AG04450 (cell line): Measurements from ENCODE around the gene OOSP2. TPM values are rescaled to one million over a fixed set of nuclear protein-coding genes. Genes with fewer than 3 reads are reported as not detected.

Experiments used
- CTCF ChIA-PET: fragments of 300-600, 350-600 bp; formaldehyde crosslinking; extraction: SDS; loops from one replicate; lab custom pipeline; 2022; ENCODE audit warnings: antibody characterized with exemption, inconsistent platforms; lab: Charles Lee
- POLR2A ChIA-PET: fragments of 350-600 bp; formaldehyde crosslinking; extraction: SDS; loops from one replicate; lab custom pipeline; 2021; ENCODE audit warnings: antibody characterized with exemption, inconsistent platforms; lab: Yijun Ruan, JAX
- DNase-seq: peaks from one replicate; pipeline ENCODE4 v3.0.0-alpha.2; 2011; ENCODE audit warnings: low read depth, low spot score
- H3K27ac ChIP-seq: one replicate; pipeline ENCODE4 v1.5.1; 2012; ENCODE audit warnings: low read depth, low read length, control low read depth
- H3K27me3 ChIP-seq: one replicate; pipeline ENCODE4 v1.6.0; 2012; ENCODE audit warnings: low read length; ENCODE audit not compliant: control insufficient read depth, insufficient read depth
- H3K4me3 ChIP-seq: 2 replicates; pipeline ENCODE4 v1.5.1; 2011; ENCODE audit warnings: mild to moderate bottlenecking, low read depth, low read length, control low read depth
- H3K9me3 ChIP-seq: 2 replicates; pipeline ENCODE4 v1.5.1; 2012; ENCODE audit warnings: low read length; ENCODE audit not compliant: control insufficient read depth, insufficient read depth
- polyA plus RNA-seq: library from polyadenylated mRNA; depleted of rRNA; stranded (reverse); fragments of >200 nt; gene quantifications from 2 replicates; pipeline ENCODE4 v1.2.3, GENCODE V29; 2011; rRNA removed
- TF ChIP-seq, protein P1 (sequence below): IDR thresholded peaks from 2 replicates; pipeline ENCODE4 v1.5.1; 2011; ENCODE audit warnings: low read depth, low read length, control low read depth, inconsistent platforms

The OOSP2 gene
- polyA plus RNA-seq, 1 experiment = not detected

DNA sequence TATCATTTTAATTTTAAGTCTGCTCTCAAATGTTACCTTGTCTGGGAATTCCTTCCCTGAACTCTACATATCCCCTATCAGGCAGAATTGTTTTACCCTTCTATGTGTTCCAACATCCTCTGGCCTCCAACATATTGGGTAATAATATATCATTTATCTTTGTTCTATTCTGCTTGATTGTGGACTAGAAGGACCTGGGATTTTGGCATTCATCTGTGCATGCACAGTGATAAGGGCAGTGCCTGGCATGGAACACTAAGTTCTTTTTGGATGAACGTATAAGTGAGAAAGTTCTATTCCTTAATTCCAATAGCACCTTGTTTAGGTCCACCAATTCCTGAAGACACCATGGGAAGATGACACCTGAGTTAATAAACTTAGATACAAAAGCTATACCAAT is 47.0 kb downstream of the OOSP2 start:
- H3K9me3 ChIP-seq = peaks cover 6% of the 10 kb centered on the region; the same call in 1 of the 2 replicates
- no peaks in the 10 kb centered on the region for H3K27me3 ChIP-seq
- no peak overlapping the region for H3K4me3 ChIP-seq
- POLR2A ChIA-PET = no interaction called here
- no peak for DNase-seq
- TF ChIP-seq, protein P1, sequence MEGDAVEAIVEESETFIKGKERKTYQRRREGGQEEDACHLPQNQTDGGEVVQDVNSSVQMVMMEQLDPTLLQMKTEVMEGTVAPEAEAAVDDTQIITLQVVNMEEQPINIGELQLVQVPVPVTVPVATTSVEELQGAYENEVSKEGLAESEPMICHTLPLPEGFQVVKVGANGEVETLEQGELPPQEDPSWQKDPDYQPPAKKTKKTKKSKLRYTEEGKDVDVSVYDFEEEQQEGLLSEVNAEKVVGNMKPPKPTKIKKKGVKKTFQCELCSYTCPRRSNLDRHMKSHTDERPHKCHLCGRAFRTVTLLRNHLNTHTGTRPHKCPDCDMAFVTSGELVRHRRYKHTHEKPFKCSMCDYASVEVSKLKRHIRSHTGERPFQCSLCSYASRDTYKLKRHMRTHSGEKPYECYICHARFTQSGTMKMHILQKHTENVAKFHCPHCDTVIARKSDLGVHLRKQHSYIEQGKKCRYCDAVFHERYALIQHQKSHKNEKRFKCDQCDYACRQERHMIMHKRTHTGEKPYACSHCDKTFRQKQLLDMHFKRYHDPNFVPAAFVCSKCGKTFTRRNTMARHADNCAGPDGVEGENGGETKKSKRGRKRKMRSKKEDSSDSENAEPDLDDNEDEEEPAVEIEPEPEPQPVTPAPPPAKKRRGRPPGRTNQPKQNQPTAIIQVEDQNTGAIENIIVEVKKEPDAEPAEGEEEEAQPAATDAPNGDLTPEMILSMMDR = no peak
- H3K27ac ChIP-seq = no peak overlapping the region
- CTCF ChIA-PET = no interaction called here

DNA sequence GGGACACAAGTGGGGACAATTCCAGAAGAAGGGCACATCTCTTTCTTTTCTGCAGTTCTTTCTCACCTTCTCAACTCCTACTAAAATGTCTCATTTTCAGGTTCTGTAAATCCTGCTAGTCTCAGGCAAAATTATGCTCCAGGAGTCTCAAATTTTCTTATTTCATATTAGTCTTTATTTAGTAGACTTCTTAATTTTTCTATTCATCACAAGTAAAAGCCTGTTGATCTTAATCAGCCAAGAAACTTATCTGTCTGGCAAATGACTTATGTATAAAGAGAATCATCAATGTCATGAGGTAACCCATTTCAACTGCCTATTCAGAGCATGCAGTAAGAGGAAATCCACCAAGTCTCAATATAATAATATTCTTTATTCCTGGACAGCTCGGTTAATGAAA is 48.2 kb downstream of the OOSP2 start, which contains the start of gene MS4A2:
MS4A2 (plus strand) TSS at position 301 of the 400 bp plus-strand sequence. CDS start 102 bp downstream, outside the sequence.
- H3K9me3 ChIP-seq = peaks cover 6% of the 10 kb centered on the region; the same call in 1 of the 2 replicates
- CTCF ChIA-PET = no interaction called here
- DNase-seq = no peak
- no peak within 1 kb of the TSS for H3K27ac ChIP-seq
- TF ChIP-seq, protein P1 = no peak
- no peak within 1 kb of the TSS for H3K4me3 ChIP-seq
- POLR2A ChIA-PET = no interaction called here
- no peaks in the 10 kb centered on the region for H3K27me3 ChIP-seq

DNA sequence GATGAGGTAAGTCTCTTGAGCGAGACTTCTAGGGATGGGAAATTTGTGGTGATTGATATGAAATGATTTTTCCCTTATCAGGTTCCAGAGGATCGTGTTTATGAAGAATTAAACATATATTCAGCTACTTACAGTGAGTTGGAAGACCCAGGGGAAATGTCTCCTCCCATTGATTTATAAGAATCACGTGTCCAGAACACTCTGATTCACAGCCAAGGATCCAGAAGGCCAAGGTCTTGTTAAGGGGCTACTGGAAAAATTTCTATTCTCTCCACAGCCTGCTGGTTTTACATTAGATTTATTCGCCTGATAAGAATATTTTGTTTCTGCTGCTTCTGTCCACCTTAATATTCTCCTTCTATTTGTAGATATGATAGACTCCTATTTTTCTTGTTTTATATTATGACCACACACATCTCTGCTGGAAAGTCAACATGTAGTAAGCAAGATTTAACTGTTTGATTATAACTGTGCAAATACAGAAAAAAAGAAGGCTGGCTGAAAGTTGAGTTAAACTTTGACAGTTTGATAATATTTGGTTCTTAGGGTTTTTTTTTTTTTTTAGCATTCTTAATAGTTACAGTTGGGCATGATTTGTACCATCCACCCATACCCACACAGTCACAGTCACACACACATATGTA is 55.4 kb downstream of the OOSP2 start:
- TF ChIP-seq, protein P1 = no peak
- H3K9me3 ChIP-seq = peaks cover 12% of the 10 kb centered on the region
- ChIA-PET POLR2A (no interaction called here), CTCF (no interaction called here)
- no peak overlapping the region for H3K4me3 ChIP-seq
- no peak for DNase-seq
- no peaks in the 10 kb centered on the region for H3K27me3 ChIP-seq
- no peak overlapping the region for H3K27ac ChIP-seq

DNA sequence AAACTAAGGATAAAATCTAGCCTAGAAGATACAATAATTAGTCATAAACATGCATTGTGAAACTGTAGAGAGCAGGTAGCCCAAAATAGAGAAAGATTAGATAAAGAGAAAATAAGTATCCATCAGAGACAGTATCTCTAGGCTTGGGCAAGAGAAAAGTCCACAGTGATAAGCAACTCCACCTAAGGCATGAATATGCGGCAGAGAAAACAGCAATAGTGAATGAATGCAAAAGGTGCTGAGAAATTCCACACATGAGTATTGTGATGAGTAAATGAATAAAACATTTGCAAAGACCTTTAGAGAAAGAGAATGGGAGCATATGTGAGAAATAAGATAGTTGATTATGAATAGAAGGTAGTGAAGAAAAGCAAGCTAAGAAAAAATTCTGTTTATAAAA is 57.0 kb downstream of the OOSP2 start:
- ChIA-PET POLR2A (no interaction called here), CTCF (no interaction called here)
- DNase-seq = no peak
- H3K27ac ChIP-seq = no peak overlapping the region
- H3K4me3 ChIP-seq = no peak overlapping the region
- TF ChIP-seq, protein P1 = no peak
- H3K9me3 ChIP-seq = peaks cover 12% of the 10 kb centered on the region
- no peaks in the 10 kb centered on the region for H3K27me3 ChIP-seq

Other genes starting within 250 kb of the OOSP2 start
- 65.0 and 72.3 TPM in 2 replicates for gene MRPL16, start 229.6 kb upstream of the OOSP2 start, polyA plus RNA-seq
- gene CBLIF, start 194.9 kb upstream of the OOSP2 start, polyA plus RNA-seq = not detected in 2 replicates
- gene TCN1, start 173.9 kb upstream of the OOSP2 start, polyA plus RNA-seq = not detected in 2 replicates
- gene OOSP3, start 161.6 kb upstream of the OOSP2 start, polyA plus RNA-seq = not detected in 2 replicates
- not detected in 2 replicates for gene OOSP1, start 102.0 kb upstream of the OOSP2 start, polyA plus RNA-seq
- not detected in 2 replicates for gene OOSP4A, start 76.4 kb upstream of the OOSP2 start, polyA plus RNA-seq
- not detected in 2 replicates for gene OOSP4B, start 23.2 kb upstream of the OOSP2 start, polyA plus RNA-seq
- gene MS4A3, start 16.3 kb downstream of the OOSP2 start, polyA plus RNA-seq = not detected in 2 replicates
- gene MS4A2, start 48.3 kb downstream of the OOSP2 start, polyA plus RNA-seq = not detected in 2 replicates
- gene MS4A6A, start 142.7 kb downstream of the OOSP2 start, polyA plus RNA-seq = not detected in 2 replicates
- not detected in 2 replicates for gene MS4A4E, start 202.7 kb downstream of the OOSP2 start, polyA plus RNA-seq
- gene MS4A4A, start 240.3 kb downstream of the OOSP2 start, polyA plus RNA-seq = not detected in 2 replicates